HEK293 (cell line): ENCODE data around the gene COPS9.

Experiments used
- CTCF ChIA-PET: fragments of 350-600 bp; formaldehyde crosslinking; extraction: SDS; loops from one replicate; lab custom pipeline; 2021; ENCODE audit warnings: antibody characterized with exemption; lab: Yijun Ruan, JAX
- POLR2A ChIA-PET: fragments of 300-600 bp; formaldehyde crosslinking; extraction: SDS; loops from one replicate; lab custom pipeline; 2020; ENCODE audit warnings: antibody characterized with exemption, inconsistent platforms; lab: Yijun Ruan, JAX
- H3K27ac ChIP-seq: fragments of 200-500 bp; sonication (Bioruptor generic); 2 replicates; pipeline ENCODE4 v1.5.1; 2014; ENCODE audit warnings: low read depth, low read length, control low read depth, inconsistent platforms; ENCODE audit errors: extremely low read depth
- H3K36me3 ChIP-seq, 2 experiments: fragments of 200-500 bp in 1 of 2; sonication (Bioruptor generic) in 1 of 2; 1 replicate in 1 of 2; 2 replicates in 1 of 2; pipeline ENCODE4 v1.5.1; 2014 to 2017; ENCODE audit warnings: inconsistent platforms in 2 of 2, low read length in 2 of 2; ENCODE audit not compliant: control insufficient read depth in 2 of 2, insufficient read depth in 1 of 2
- H3K4me1 ChIP-seq: fragments of 200-500 bp; sonication (Bioruptor generic); 2 replicates; pipeline ENCODE4 v1.5.1; 2014; ENCODE audit warnings: mild to moderate bottlenecking, low read length, inconsistent platforms; ENCODE audit not compliant: control insufficient read depth, insufficient read depth
- H3K4me3 ChIP-seq: 2 replicates; pipeline ENCODE4 v1.5.1; 2011; ENCODE audit warnings: low read depth, mild to moderate bottlenecking, control low read depth, low read length, moderate library complexity
- H3K9me3 ChIP-seq: fragments of 200-500 bp; sonication (Bioruptor generic); 2 replicates; pipeline ENCODE4 v1.5.1; 2014; ENCODE audit warnings: low read depth, low read length, inconsistent platforms; ENCODE audit not compliant: control insufficient read depth, insufficient read depth
- ATF2 ChIP-seq: fragments of 450-650 bp; formaldehyde crosslinking; IDR thresholded peaks from 2 replicates; pipeline ENCODE4 v1.5.1; 2016; ENCODE audit warnings: missing biosample characterization, missing genetic modification characterization, low read depth
- BCL11A ChIP-seq: fragments of 450-650 bp; formaldehyde crosslinking; IDR thresholded peaks from 2 replicates; pipeline ENCODE4 v1.5.1; 2016; ENCODE audit warnings: low read depth, missing biosample characterization, missing genetic modification characterization
- BCL11B ChIP-seq: fragments of 450-650 bp; formaldehyde crosslinking; IDR thresholded peaks from 2 replicates; pipeline ENCODE4 v1.5.1; 2016; ENCODE audit warnings: low read depth, missing biosample characterization, missing genetic modification characterization
- EGR2 ChIP-seq: fragments of 450-650 bp; formaldehyde crosslinking; IDR thresholded peaks from 2 replicates; pipeline ENCODE4 v1.5.1; 2016; ENCODE audit warnings: low read depth, missing biosample characterization, missing genetic modification characterization
- FEZF1 ChIP-seq: fragments of 450-650 bp; formaldehyde crosslinking; IDR thresholded peaks from 2 replicates; pipeline ENCODE4 v1.5.1; 2016; ENCODE audit warnings: missing biosample characterization, missing genetic modification characterization
- KLF8 ChIP-seq: fragments of 450-650 bp; formaldehyde crosslinking; IDR thresholded peaks from 2 replicates; pipeline ENCODE4 v1.5.1; 2016; ENCODE audit warnings: missing biosample characterization, missing genetic modification characterization
- MZF1 ChIP-seq: fragments of 450-650 bp; formaldehyde crosslinking; IDR thresholded peaks from 2 replicates; pipeline ENCODE4 v1.5.1; 2017; ENCODE audit warnings: missing biosample characterization, missing genetic modification characterization, borderline replicate concordance
- PRDM6 ChIP-seq: fragments of 450-650 bp; formaldehyde crosslinking; IDR thresholded peaks from 2 replicates; pipeline ENCODE4 v1.5.1; 2017; ENCODE audit warnings: missing biosample characterization, missing genetic modification characterization
- SP7 ChIP-seq: fragments of 450-650 bp; formaldehyde crosslinking; IDR thresholded peaks from 2 replicates; pipeline ENCODE4 v1.5.1; 2016; ENCODE audit warnings: missing biosample characterization, missing genetic modification characterization
- WT1 ChIP-seq: fragments of 450-650 bp; formaldehyde crosslinking; IDR thresholded peaks from 2 replicates; pipeline ENCODE4 v1.5.1; 2016; ENCODE audit warnings: missing biosample characterization, missing genetic modification characterization
- ZBTB26 ChIP-seq: fragments of 450-650 bp; formaldehyde crosslinking; optimal IDR thresholded peaks from 2 replicates; pipeline ENCODE3; 2016; ENCODE audit warnings: missing biosample characterization, mild to moderate bottlenecking, missing genetic modification characterization
- ZFHX2 ChIP-seq: fragments of 450-650 bp; formaldehyde crosslinking; conservative IDR thresholded peaks from 2 replicates; pipeline ENCODE4 v1.5.1; 2016; ENCODE audit warnings: missing biosample characterization, missing genetic modification characterization
- ZNF121 ChIP-seq: fragments of 450-650 bp; formaldehyde crosslinking; IDR thresholded peaks from 2 replicates; pipeline ENCODE4 v1.5.1; 2016; ENCODE audit warnings: missing biosample characterization, missing genetic modification characterization
- ZNF18 ChIP-seq: fragments of 450-650 bp; formaldehyde crosslinking; IDR thresholded peaks from 2 replicates; pipeline ENCODE4 v1.5.1; 2016; ENCODE audit warnings: missing biosample characterization, missing genetic modification characterization
- ZNF341 ChIP-seq: fragments of 450-650 bp; formaldehyde crosslinking; IDR thresholded peaks from 2 replicates; pipeline ENCODE4; 2016; ENCODE audit warnings: low read depth, missing biosample characterization, missing genetic modification characterization
- ZNF416 ChIP-seq: fragments of 450-650 bp; formaldehyde crosslinking; IDR thresholded peaks from 2 replicates; pipeline ENCODE4 v1.5.1; 2016; ENCODE audit warnings: missing biosample characterization, missing genetic modification characterization
- ZNF555 ChIP-seq: fragments of 450-650 bp; formaldehyde crosslinking; conservative IDR thresholded peaks from 2 replicates; pipeline ENCODE4 v1.5.1; 2017; ENCODE audit warnings: missing biosample characterization, mild to moderate bottlenecking, missing genetic modification characterization, inconsistent platforms
- ZNF560 ChIP-seq: fragments of 450-650 bp; formaldehyde crosslinking; IDR thresholded peaks from 2 replicates; pipeline ENCODE4 v1.5.1; 2017; ENCODE audit warnings: missing biosample characterization, missing genetic modification characterization, borderline replicate concordance
- ZNF645 ChIP-seq: fragments of 450-650 bp; formaldehyde crosslinking; IDR thresholded peaks from 2 replicates; pipeline ENCODE4; 2016; ENCODE audit warnings: missing biosample characterization, missing genetic modification characterization
- ZNF791 ChIP-seq: fragments of 450-650 bp; formaldehyde crosslinking; IDR thresholded peaks from 2 replicates; pipeline ENCODE4 v1.5.1; 2016; ENCODE audit warnings: missing biosample characterization, missing genetic modification characterization
- ZNF837 ChIP-seq: fragments of 450-650 bp; formaldehyde crosslinking; IDR thresholded peaks from 2 replicates; pipeline ENCODE4 v1.5.1; 2016; ENCODE audit warnings: missing biosample characterization, missing genetic modification characterization
- ZSCAN18 ChIP-seq: fragments of 450-650 bp; formaldehyde crosslinking; IDR thresholded peaks from 2 replicates; pipeline ENCODE4 v1.5.1; 2016; ENCODE audit warnings: missing biosample characterization, missing genetic modification characterization

The COPS9 gene

GRCh38 chr2:240098349-240098748 is 37.8 kb downstream of the COPS9 start:
- no peak overlapping the region for H3K27ac ChIP-seq
- H3K36me3 ChIP-seq: no peaks in the 10 kb centered on the region
- no peaks in the 10 kb centered on the region; the same call in 1 of the 2 replicates for H3K9me3 ChIP-seq
- CTCF ChIA-PET: interaction anchor here (1.2 kb wide), 1 partner anchor 37 kb away, joined by 4 read pairs; no protein-coding TSS in a partner anchor
- no peak overlapping the region for H3K4me3 ChIP-seq
- TF ChIP-seq ZNF341 (no peak), ZBTB26 (tag by site-specific recombination) (no peak), ATF2 (no peak), ZNF791 (tag by site-specific recombination) (no peak), ZNF645 (tag by site-specific recombination) (no peak), ZNF416 (no peak), SP7 (tag by site-specific recombination) (no peak)
- POLR2A ChIA-PET: no interaction called here
- H3K4me1 ChIP-seq: peaks cover 2% of the 10 kb centered on the region; the same call in 1 of the 2 replicates

GRCh38 chr2:240095556-240096523 is 40.3 kb downstream of the COPS9 start:
- Histone ChIP-seq H3K4me3 (peak overlapping the region; percentile 28), H3K4me1 (peaks cover 2% of the 10 kb centered on the region; the same call in 1 of the 2 replicates), H3K36me3 (no peaks in the 10 kb centered on the region), H3K27ac (no peak overlapping the region), H3K9me3 (no peaks in the 10 kb centered on the region; the same call in 1 of the 2 replicates)
- TF ChIP-seq EGR2 (tag by site-specific recombination) (peak; percentile 80), ZFHX2 (tag by site-specific recombination) (peak; percentile 91), FEZF1 (tag by site-specific recombination) (no peak)
- CTCF ChIA-PET: interaction anchor here (1.0 to 1.5 kb wide), 2 partner anchors 35 to 456 kb away, joined by 3 to 5 read pairs; no protein-coding TSS in a partner anchor
- POLR2A ChIA-PET: interaction anchor here (0.6 kb wide), 1 partner anchor 1895 kb away, joined by 5 read pairs; no protein-coding TSS in a partner anchor

GRCh38 chr2:240089306-240089705 is 46.8 kb downstream of the COPS9 start:
- Histone ChIP-seq H3K27ac (no peak overlapping the region), H3K4me3 (no peak overlapping the region), H3K36me3 (no peaks in the 10 kb centered on the region), H3K4me1 (no peaks in the 10 kb centered on the region), H3K9me3 (no peaks in the 10 kb centered on the region)
- POLR2A ChIA-PET: no interaction called here
- CTCF ChIA-PET: no interaction called here
- no peak for TF ChIP-seq MZF1 (tag by site-specific recombination)
- TF ChIP-seq BCL11A: no peak
- TF ChIP-seq ZSCAN18 (tag by site-specific recombination): no peak
- TF ChIP-seq ZNF18: no peak
- TF ChIP-seq WT1 (tag by site-specific recombination): no peak
- no peak for TF ChIP-seq ZNF555 (tag by site-specific recombination)
- TF ChIP-seq ZNF837 (tag by site-specific recombination): no peak
- TF ChIP-seq ZNF560 (tag by site-specific recombination): no peak
- no peak for TF ChIP-seq BCL11B (tag by site-specific recombination)
- TF ChIP-seq ZNF121: no peak
- TF ChIP-seq PRDM6 (tag by site-specific recombination): no peak
- no peak for TF ChIP-seq KLF8 (tag by site-specific recombination)
